ENCODE results near the gene SLITRK2.

Gene SLITRK2

DNA sequence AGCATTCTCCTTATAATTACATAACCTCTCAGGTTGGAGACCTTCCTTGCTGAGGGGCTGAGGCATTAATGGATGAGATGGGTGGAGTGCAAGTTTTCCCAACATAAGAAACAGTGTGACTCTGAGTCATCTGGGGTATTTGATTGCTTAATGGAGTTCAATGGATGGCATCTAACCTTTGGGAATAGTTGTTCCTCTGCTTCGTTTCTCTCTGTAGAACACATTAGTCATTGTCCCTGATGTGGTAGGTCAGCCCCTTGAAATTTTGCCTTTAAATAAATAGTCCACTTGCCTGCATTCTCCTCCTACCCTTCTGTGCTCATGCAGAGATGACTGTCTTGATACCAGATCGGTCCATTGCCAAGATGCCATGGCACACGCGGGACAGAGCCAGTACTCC, 38.6 kb downstream of the SLITRK2 start:
- DNase-seq: no peak

DNA sequence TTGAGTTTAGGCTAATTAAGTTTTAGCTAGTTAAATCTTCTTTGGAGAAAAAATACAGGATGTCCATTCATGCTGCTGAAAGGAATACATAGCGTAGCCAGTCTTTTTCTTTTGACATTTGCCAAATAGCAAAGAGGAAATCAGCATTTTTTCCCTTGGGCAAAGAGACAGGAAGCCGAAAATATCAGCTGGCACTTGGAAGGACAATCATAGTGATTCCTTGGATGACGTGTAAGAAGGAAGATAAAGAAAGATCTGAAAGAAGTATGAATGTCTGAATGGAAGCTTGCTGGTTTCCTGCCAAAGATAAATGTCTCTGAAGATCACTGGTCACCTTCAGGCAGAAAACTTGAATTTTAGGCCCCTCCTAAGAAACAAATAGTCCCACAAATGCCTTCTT, 44.2 kb downstream of the SLITRK2 start:
- no peak for DNase-seq

DNA sequence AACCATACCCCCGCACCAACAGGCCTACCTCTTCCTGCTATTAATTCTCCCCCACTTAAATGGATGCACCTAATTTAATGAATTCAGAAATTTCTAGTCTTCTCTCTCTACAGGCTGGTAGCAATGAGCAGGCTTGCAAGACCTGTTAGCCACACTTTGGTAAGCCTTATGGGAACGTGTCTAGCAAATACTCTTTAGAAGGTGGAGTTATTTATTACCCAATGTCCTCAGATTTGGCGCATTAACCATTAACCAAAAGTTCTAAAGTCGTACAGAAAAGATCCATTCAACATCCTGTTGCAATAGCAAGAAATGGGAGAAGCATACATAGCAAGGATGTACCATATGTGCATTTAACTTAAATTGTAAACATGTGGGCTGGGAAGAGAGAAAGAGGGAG, 47.5 kb downstream of the SLITRK2 start:
- DNase-seq: no peak
